Neural progenitor cell (in vitro differentiated cells): ENCODE results near the gene SPSB3. TPM values are rescaled to one million over a fixed set of nuclear protein-coding genes. Genes with fewer than 3 reads are reported as not detected.

ENCODE experiments used
- DNase-seq: peaks from one replicate; pipeline ENCODE4 v3.0.0-alpha.2; 2016; ENCODE audit warnings: low spot score
- H2AFZ ChIP-seq: fragments of 200-600 bp; sonication (generic); replicated peaks from 2 replicates; pipeline ENCODE4 v1.6.1; 2016; ENCODE audit warnings: antibody characterized with exemption
- H3F3A ChIP-seq: fragments of 200-600 bp; sonication (generic); 2 replicates; pipeline ENCODE4 v1.6.1; 2016; ENCODE audit warnings: antibody characterized with exemption, low read depth
- H3K27ac ChIP-seq: fragments of 200-600 bp; sonication (generic); 2 replicates; pipeline ENCODE4 v1.5.1; 2016; ENCODE audit warnings: mild to moderate bottlenecking
- H3K27me3 ChIP-seq: fragments of 200-600 bp; sonication (generic); 2 replicates; pipeline ENCODE4 v1.6.1; 2016; ENCODE audit warnings: mild to moderate bottlenecking, moderate library complexity
- H3K36me3 ChIP-seq: fragments of 200-600 bp; sonication (generic); 2 replicates; pipeline ENCODE4 v1.5.1; 2016
- H3K4me1 ChIP-seq: fragments of 200-600 bp; sonication (generic); 2 replicates; pipeline ENCODE4 v1.6.1; 2016; ENCODE audit warnings: mixed run types
- H3K4me2 ChIP-seq: fragments of 200-600 bp; sonication (generic); 2 replicates; pipeline ENCODE4 v1.6.1; 2016
- H3K4me3 ChIP-seq: fragments of 200-600 bp; sonication (generic); 2 replicates; pipeline ENCODE4 v1.5.1; 2016
- H3K79me2 ChIP-seq: fragments of 200-600 bp; sonication (generic); 2 replicates; pipeline ENCODE4 v1.6.1; 2016; ENCODE audit warnings: low read depth
- H3K9ac ChIP-seq: fragments of 200-600 bp; sonication (generic); 2 replicates; pipeline ENCODE4 v1.6.1; 2016
- H3K9me3 ChIP-seq: fragments of 200-600 bp; sonication (generic); 2 replicates; pipeline ENCODE4 v1.5.1; 2016; ENCODE audit warnings: low read depth
- H4K20me1 ChIP-seq: fragments of 200-600 bp; sonication (generic); 2 replicates; pipeline ENCODE4 v1.6.1; 2016; ENCODE audit warnings: low read depth
- H3K27ac Mint-ChIP-seq: 3 replicates; pipeline ENCODE4 v1.8.0; 2021; ENCODE audit warnings: mixed read lengths
- H3K27me3 Mint-ChIP-seq: 2 replicates; pipeline ENCODE4 v1.8.0; 2022; ENCODE audit warnings: low read depth, mild to moderate bottlenecking, inconsistent platforms, moderate library complexity, mixed read lengths; ENCODE audit not compliant: insufficient read depth
- H3K36me3 Mint-ChIP-seq: 3 replicates; pipeline ENCODE4 v1.8.0; 2021; ENCODE audit warnings: mixed read lengths
- H3K4me1 Mint-ChIP-seq: 3 replicates; pipeline ENCODE4 v1.8.0; 2021; ENCODE audit warnings: mixed read lengths
- H3K4me3 Mint-ChIP-seq: 3 replicates; pipeline ENCODE4 v1.8.0; 2021; ENCODE audit warnings: mild to moderate bottlenecking, moderate library complexity, mixed read lengths
- H3K9me3 Mint-ChIP-seq: 3 replicates; pipeline ENCODE4 v1.8.0; 2020; ENCODE audit warnings: mixed read lengths
- EZH2 ChIP-seq: fragments of 200-600 bp; sonication (generic); IDR thresholded peaks from 2 replicates; pipeline ENCODE4 v1.6.1; 2017; ENCODE audit warnings: antibody characterized with exemption, mild to moderate bottlenecking, moderate library complexity
- EZH2phosphoT487 ChIP-seq: fragments of 200-600 bp; sonication (generic); IDR thresholded peaks from 2 replicates; pipeline ENCODE4 v1.6.1; 2017; ENCODE audit warnings: antibody characterized with exemption
- total RNA-seq: library from RNA; depleted of rRNA; stranded (reverse); fragments of >200 nt; gene quantifications from 2 replicates; pipeline ENCODE4 v1.2.3, GENCODE V29; 2015; ENCODE audit warnings: low replicate concordance
- TF ChIP-seq, protein P1 (sequence below): fragments of 200-600 bp; sonication (generic); IDR thresholded peaks from 2 replicates; pipeline ENCODE4 v1.5.1; 2017; ENCODE audit warnings: antibody characterized with exemption, mild to moderate bottlenecking

Gene SPSB3
- total RNA-seq, 1 donor from 2014 or later = 18.7 TPM

DNA sequence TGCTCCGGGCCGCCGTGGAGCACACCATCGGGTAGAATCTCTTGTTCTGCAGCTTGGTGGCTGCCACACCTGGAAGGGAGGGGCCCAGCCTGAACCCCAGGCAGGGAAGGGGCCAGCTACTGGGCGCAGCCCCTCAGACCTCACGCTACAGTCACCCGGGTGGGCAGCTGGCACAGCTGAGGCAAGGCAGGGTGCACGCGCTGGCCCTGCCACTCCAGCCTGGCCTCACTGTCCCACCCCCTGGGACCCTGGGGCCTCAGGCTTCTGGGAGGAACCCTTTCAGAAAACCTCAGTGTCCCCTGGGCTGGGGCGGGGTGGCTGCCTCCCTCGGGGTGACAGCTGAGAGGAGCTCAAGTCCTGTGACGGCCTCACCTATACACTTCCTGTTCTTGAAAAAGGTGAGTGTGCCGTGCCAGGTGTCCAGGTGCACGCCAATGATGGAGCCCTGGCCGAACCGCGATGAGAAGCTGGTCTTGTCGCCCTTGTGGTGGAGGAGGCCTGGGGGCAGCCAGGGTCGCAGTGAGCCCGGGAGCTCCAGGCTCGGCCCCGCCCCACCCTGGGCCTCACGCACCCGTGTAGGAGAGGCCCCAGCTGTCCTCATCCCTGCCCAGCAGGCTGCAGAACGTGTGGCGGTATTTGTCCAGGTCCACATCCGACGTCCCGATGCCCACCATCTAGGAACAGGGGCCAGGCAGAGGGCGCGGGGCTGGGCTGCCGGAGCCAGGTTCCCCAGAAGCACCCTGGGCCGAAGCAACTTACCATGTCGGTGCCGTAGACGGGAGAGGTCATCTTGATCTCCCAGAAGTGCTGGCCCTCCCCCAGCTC is 4.8 kb downstream of the SPSB3 start:
- peaks cover 11% of the 10 kb centered on the region for H3K4me1 Mint-ChIP-seq
- Histone ChIP-seq H4K20me1 (peaks cover 39% of the 10 kb centered on the region), H3K27ac (no peak overlapping the region), H2AFZ (no peak overlapping the region), H3K4me1 (peaks cover 11% of the 10 kb centered on the region), H3K4me2 (no peak overlapping the region), H3F3A (peaks cover 11% of the 10 kb centered on the region), H3K36me3 (no peaks in the 10 kb centered on the region), H3K27me3 (no peaks in the 10 kb centered on the region), H3K9ac (no peak overlapping the region), H3K9me3 (no peaks in the 10 kb centered on the region), H3K4me3 (no peak overlapping the region), H3K79me2 (peaks cover 31% of the 10 kb centered on the region)
- no peak overlapping the region for H3K4me3 Mint-ChIP-seq
- no peak overlapping the region for H3K27ac Mint-ChIP-seq
- H3K9me3 Mint-ChIP-seq = no peaks in the 10 kb centered on the region
- TF ChIP-seq, protein P1, sequence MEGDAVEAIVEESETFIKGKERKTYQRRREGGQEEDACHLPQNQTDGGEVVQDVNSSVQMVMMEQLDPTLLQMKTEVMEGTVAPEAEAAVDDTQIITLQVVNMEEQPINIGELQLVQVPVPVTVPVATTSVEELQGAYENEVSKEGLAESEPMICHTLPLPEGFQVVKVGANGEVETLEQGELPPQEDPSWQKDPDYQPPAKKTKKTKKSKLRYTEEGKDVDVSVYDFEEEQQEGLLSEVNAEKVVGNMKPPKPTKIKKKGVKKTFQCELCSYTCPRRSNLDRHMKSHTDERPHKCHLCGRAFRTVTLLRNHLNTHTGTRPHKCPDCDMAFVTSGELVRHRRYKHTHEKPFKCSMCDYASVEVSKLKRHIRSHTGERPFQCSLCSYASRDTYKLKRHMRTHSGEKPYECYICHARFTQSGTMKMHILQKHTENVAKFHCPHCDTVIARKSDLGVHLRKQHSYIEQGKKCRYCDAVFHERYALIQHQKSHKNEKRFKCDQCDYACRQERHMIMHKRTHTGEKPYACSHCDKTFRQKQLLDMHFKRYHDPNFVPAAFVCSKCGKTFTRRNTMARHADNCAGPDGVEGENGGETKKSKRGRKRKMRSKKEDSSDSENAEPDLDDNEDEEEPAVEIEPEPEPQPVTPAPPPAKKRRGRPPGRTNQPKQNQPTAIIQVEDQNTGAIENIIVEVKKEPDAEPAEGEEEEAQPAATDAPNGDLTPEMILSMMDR = no peak
- TF ChIP-seq EZH2phosphoT487 (no peak), EZH2 (no peak)
- no peaks in the 10 kb centered on the region for H3K36me3 Mint-ChIP-seq
- peaks cover 5% of the 10 kb centered on the region for H3K27me3 Mint-ChIP-seq
- DNase-seq = no peak

DNA sequence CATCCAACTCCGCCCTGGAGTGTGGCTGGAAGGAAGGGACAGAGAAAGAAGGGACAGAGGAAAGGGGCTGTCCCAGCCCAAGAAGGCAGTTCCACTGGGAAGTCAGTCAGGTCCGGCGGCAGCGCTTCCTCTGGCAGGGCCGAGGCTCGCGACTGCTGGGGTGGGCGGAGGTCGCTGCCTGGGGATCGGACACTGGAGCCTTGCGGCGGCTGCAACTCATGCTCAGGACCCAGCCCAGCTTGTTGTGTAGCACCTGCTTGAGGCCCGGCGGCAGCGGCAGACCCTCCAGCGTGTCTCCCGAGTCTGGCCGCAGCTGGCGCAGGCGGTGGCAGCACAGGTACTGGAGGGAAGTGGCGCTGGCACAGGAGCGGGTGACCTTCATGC is 5.4 kb downstream of the SPSB3 start:
- Histone ChIP-seq H3K4me2 (no peak overlapping the region), H3K79me2 (peaks cover 37% of the 10 kb centered on the region), H3K27ac (no peak overlapping the region), H3K36me3 (no peaks in the 10 kb centered on the region), H2AFZ (no peak overlapping the region), H3K4me1 (peaks cover 11% of the 10 kb centered on the region), H4K20me1 (peaks cover 44% of the 10 kb centered on the region), H3K9ac (no peak overlapping the region), H3K27me3 (no peaks in the 10 kb centered on the region), H3K9me3 (no peaks in the 10 kb centered on the region), H3K4me3 (no peak overlapping the region), H3F3A (peaks cover 11% of the 10 kb centered on the region)
- Mint-ChIP-seq H3K9me3 (no peaks in the 10 kb centered on the region), H3K4me3 (no peak overlapping the region), H3K36me3 (peaks cover 3% of the 10 kb centered on the region), H3K4me1 (peaks cover 15% of the 10 kb centered on the region), H3K27me3 (peaks cover 7% of the 10 kb centered on the region), H3K27ac (no peak overlapping the region)
- no peak for TF ChIP-seq EZH2
- no peak for TF ChIP-seq EZH2phosphoT487
- TF ChIP-seq, protein P1 = no peak
- DNase-seq = no peak

DNA sequence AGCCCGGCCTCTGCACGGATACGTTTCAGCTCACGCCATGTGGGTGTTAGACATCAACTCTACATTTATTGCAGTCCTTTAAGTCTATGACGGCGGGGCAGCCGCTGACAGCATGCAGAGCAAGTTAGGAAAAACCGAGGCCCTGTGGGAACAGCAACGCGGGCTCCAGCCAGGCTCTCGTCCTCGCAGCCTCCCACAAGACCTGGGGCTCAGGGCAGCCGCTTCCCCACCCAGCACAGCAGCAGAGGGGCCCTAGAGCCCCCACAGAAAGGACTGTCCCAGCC is 5.8 kb downstream of the SPSB3 start:
- Histone ChIP-seq H3K4me3 (no peak overlapping the region), H3K9ac (no peak overlapping the region), H3K27me3 (no peaks in the 10 kb centered on the region), H4K20me1 (peaks cover 42% of the 10 kb centered on the region), H3K36me3 (no peaks in the 10 kb centered on the region), H3K27ac (no peak overlapping the region), H3F3A (peaks cover 11% of the 10 kb centered on the region), H3K9me3 (no peaks in the 10 kb centered on the region), H3K79me2 (peaks cover 35% of the 10 kb centered on the region), H2AFZ (no peak overlapping the region), H3K4me1 (peaks cover 11% of the 10 kb centered on the region), H3K4me2 (no peak overlapping the region)
- no peak overlapping the region for H3K4me3 Mint-ChIP-seq
- DNase-seq = no peak
- no peaks in the 10 kb centered on the region for H3K9me3 Mint-ChIP-seq
- peaks cover 7% of the 10 kb centered on the region for H3K27me3 Mint-ChIP-seq
- peaks cover 3% of the 10 kb centered on the region for H3K36me3 Mint-ChIP-seq
- no peak overlapping the region for H3K27ac Mint-ChIP-seq
- TF ChIP-seq EZH2 = no peak
- TF ChIP-seq EZH2phosphoT487 = no peak
- TF ChIP-seq, protein P1 = no peak
- peaks cover 16% of the 10 kb centered on the region for H3K4me1 Mint-ChIP-seq
